Pancreas (tissue), 10 donors: ENCODE results near the gene C16orf87. TPM values are rescaled to one million over a fixed set of nuclear protein-coding genes. Genes with fewer than 3 reads are reported as not detected.
"Not testable (repeated sequence)": the region's sequence is repeated elsewhere in the genome, so short reads cannot be mapped to it uniquely, and the experiment has no call there.

Experiments
- ATAC-seq, 4 donors: fragments of 200-7000 bp; cut with Tn5 transposase; one replicate each; pipeline versions ENCODE4 v1.8.0 to v1.9.1; 2020; ENCODE audit warnings: mild to moderate bottlenecking in 4 of 4, moderate library complexity in 4 of 4
- DNase-seq, 6 donors: peaks; one replicate each; pipeline ENCODE4 v3.0.0-alpha.2; 2020
- FAIRE-seq: peaks from 2 replicates; lab custom pipeline; 2012; peaks lifted over from hg19 to GRCh38; lab: Jason Lieb, UNC
- H3K27ac ChIP-seq, 4 donors: fragments of 200-600 bp; sonication (generic); 1 replicate in 3 of 4; 2 replicates in 1 of 4; pipeline versions ENCODE4 v1.5.0 to v1.8.0; 2020
- H3K27me3 ChIP-seq, 4 donors: fragments of 200-600 bp; one replicate each; pipeline ENCODE4 v1.8.0; 2021
- H3K36me3 ChIP-seq, 3 donors: fragments of 200-600 bp; sonication (generic) in 1 of 3; one replicate each; pipeline versions ENCODE4 v1.5.0 to v1.8.0; 2020 to 2021
- H3K4me1 ChIP-seq, 3 donors: fragments of 200-600 bp; one replicate each; pipeline ENCODE4 v1.8.0; 2021
- H3K4me3 ChIP-seq, 4 donors: fragments of 200-600 bp; sonication (generic) in 2 of 4; one replicate each; pipeline versions ENCODE4 v1.5.0 to v1.8.0; 2020 to 2021
- H3K9me3 ChIP-seq, 4 donors: fragments of 200-600 bp; one replicate each; pipeline ENCODE4 v1.8.0; 2021
- WGBS, 2 donors: extraction: QIAGEN DNeasy Blood & Tissue Kit; methylation state at CpG; one replicate each; pipeline ENCODE4 v1.1.7; 2013; 5-methylcytosine and 5-hydroxymethylcytosine counted together
- intact Hi-C, 3 donors: fragments of 100-400 bp; cut with DNase I; formaldehyde crosslinking; loops; one replicate each; pipeline versions ENCODE4 v1.11.1 to v1.14.2; 2022
- polyA plus RNA-seq, 2 donors: library from polyadenylated mRNA; stranded (reverse); fragments of 200-250 nt; gene quantifications; one replicate each; pipeline ENCODE4 v1.2.3, GENCODE V29; 2013
- total RNA-seq, 6 donors: library from RNA; stranded (reverse); fragmentation: NEBNext Ultra II Directional in 4 of 6; extraction: Animal tissue kit (Norgen Biotek cat#: 25700) in 4 of 6; gene quantifications; one replicate each; pipeline versions ENCODE4 v1.2.1 to v1.2.4, GENCODE V29; 2021 to 2023
- TF ChIP-seq, protein P1 (sequence below), 4 donors: fragments of 200-600 bp; sonication (generic) in 3 of 4; IDR thresholded peaks; one replicate each; pipeline versions ENCODE4 v1.5.0 to v1.8.0; 2021; ENCODE audit warnings: antibody characterized with exemption in 4 of 4
- donor health status: healthy with polysubstance abuse.
- donor health status: DM: no; HTN: no; CAD: no; lungs with moderate emphysema.
- donor health status: DM: no; HTN: no; CAD: no.
- donor health status: control.
- donor health status: control.
- donor health status: Bipolar disorder and iron deficiency.
- donor health status: DM: yes; HTN: yes; CAD: no.
- donor health status: DM: no; HTN: no; CAD: no.
- donor health status: DM: no; HTN: no; CAD: no.
- donor health status: DM: yes; HTN: yes; CAD: no.

C16orf87 gene, protein sequence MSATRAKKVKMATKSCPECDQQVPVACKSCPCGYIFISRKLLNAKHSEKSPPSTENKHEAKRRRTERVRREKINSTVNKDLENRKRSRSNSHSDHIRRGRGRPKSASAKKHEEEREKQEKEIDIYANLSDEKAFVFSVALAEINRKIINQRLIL
- 1 to 10 TPM; 1.9 to 3.1 (median 2.3) TPM for total RNA-seq
- polyA plus RNA-seq: 1 to 10 TPM; 1.0 to 2.3 TPM

DNA sequence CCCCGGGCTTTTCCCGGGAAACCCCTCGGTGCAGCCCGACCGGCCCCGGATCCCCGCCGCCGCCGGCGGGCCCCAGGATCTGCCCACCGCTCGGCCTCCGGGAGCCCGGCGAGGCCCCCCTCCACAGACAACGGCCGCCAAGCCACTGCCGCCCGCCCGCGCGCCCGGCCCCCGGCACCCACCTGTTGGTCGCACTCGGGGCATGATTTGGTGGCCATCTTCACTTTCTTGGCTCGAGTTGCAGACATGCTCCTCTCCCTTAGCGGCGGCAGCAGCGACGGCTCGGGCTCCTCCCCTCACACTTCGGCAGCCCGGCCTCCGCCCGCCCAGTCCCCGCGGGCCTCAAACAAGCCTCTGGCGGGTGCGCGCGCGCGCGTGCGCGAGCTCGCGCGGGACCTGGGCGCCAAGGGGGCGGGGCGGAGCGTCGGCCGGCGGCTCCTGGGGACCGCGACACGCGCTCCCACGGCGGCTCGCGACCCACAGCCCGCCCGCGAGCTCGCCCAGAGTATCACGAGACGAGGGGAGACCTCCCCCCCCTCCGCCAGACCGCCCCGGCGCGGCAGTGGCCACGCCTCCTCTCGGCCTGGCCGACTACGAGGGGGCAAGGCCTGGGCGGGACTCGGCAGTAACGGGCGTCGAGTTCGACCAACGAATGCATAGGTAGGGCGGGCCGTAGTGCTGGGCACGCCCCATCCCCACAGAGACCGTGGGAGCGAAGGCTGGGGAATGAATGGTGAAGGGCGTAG lies at the start of gene C16orf87:
Gene C16orf87 (minus strand): TSS at position 279 of the 746 bp plus-strand sequence. CDS start 31 bp downstream, at position 248.
- FAIRE-seq: peak; percentile 51

DNA sequence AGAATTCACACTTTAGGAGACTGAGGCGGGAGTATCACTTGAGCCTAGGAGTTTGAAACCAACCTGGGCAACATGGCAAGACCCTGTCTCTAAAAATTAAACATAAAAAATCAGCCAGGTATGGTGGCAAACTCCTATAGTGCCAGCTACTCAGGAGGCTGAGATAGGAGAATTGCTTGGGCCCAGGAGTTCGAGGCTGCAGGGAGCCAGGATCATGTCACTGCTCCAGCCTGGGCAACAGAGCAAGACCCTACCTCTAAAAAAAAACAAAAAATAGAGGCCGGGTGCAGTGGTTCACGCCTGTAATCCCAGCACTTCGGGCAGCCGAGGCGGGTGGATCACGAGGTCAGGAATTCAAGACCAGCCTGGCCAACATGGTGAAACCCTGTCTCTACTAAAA lies 44.3 kb upstream of the C16orf87 start:
- intact Hi-C loops: no loop called here
- no peak overlapping the region for H3K4me3 ChIP-seq
- FAIRE-seq (no peak), DNase-seq (no peak), ATAC-seq (no peak)
- H3K4me1 ChIP-seq: peaks cover 0 to 25% (median 11%) of the 10 kb centered on the region in 3 donors
- H3K9me3 ChIP-seq: no peaks in the 10 kb centered on the region
- WGBS, 2 donors: 94 to 97% methylated on average over 8 of the region's 8 CpGs
- TF ChIP-seq, protein P1, sequence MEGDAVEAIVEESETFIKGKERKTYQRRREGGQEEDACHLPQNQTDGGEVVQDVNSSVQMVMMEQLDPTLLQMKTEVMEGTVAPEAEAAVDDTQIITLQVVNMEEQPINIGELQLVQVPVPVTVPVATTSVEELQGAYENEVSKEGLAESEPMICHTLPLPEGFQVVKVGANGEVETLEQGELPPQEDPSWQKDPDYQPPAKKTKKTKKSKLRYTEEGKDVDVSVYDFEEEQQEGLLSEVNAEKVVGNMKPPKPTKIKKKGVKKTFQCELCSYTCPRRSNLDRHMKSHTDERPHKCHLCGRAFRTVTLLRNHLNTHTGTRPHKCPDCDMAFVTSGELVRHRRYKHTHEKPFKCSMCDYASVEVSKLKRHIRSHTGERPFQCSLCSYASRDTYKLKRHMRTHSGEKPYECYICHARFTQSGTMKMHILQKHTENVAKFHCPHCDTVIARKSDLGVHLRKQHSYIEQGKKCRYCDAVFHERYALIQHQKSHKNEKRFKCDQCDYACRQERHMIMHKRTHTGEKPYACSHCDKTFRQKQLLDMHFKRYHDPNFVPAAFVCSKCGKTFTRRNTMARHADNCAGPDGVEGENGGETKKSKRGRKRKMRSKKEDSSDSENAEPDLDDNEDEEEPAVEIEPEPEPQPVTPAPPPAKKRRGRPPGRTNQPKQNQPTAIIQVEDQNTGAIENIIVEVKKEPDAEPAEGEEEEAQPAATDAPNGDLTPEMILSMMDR (IDR thresholded peaks at IDR 0.05): no peak
- H3K27me3 ChIP-seq: no peaks in the 10 kb centered on the region
- no peaks in the 10 kb centered on the region for H3K36me3 ChIP-seq
- H3K27ac ChIP-seq: peak overlapping the region in 1 of 4 donors; percentile 71

More for the DNA sequence above, at the start of gene C16orf87:
- TF ChIP-seq, protein P1 (IDR thresholded peaks at IDR 0.05): no peak
- Histone ChIP-seq H3K36me3 (no peaks in the 10 kb centered on the region), H3K4me3 (peak within 1 kb of the TSS; percentile 74 to 95 (median 84)), H3K27ac (peak within 1 kb of the TSS; percentile 61 to 88 (median 79)), H3K27me3 (no peaks in the 10 kb centered on the region), H3K9me3 (no peaks in the 10 kb centered on the region), H3K4me1 (peaks cover 0 to 3% (median 0%) of the 10 kb centered on the region in 3 donors)
- peak; percentile 92 to 97 (median 95) for ATAC-seq
- 1% methylated on average over 65 to 94 of the region's 94 CpGs for WGBS, 2 donors
- intact Hi-C loops: no loop called here
- DNase-seq: peak; percentile 89 to 97 (median 93)

DNA sequence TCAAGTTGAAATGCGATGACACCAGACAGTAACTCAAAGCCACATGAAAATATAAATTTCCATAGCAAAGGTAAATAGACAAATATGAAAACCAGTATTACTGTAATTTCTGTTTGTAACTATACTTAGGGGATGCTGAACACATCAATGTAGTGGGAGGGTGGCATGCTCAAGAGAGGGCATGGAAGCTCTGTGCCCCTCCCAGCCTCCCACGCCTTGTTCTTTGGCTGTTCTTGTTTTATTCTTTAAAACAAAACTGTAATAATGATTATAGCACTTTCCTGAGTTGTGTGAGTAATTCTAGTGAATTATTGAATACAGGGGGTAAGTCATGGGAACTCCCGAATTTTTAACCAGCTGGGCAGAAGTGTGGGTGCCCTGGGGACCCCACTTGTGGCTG lies 42.2 kb upstream of the C16orf87 start:
- Histone ChIP-seq H3K4me1 (peaks cover 0 to 15% (median 11%) of the 10 kb centered on the region in 3 donors), H3K27me3 (no peaks in the 10 kb centered on the region), H3K36me3 (no peaks in the 10 kb centered on the region), H3K4me3 (no peak overlapping the region), H3K9me3 (no peaks in the 10 kb centered on the region), H3K27ac (no peak overlapping the region)
- no peak for ATAC-seq
- FAIRE-seq: no peak
- DNase-seq: no peak
- WGBS, 2 donors: 92 to 94% methylated on average over 3 of the region's 3 CpGs
- intact Hi-C loops: no loop called here
- TF ChIP-seq, protein P1 (IDR thresholded peaks at IDR 0.05): no peak

DNA sequence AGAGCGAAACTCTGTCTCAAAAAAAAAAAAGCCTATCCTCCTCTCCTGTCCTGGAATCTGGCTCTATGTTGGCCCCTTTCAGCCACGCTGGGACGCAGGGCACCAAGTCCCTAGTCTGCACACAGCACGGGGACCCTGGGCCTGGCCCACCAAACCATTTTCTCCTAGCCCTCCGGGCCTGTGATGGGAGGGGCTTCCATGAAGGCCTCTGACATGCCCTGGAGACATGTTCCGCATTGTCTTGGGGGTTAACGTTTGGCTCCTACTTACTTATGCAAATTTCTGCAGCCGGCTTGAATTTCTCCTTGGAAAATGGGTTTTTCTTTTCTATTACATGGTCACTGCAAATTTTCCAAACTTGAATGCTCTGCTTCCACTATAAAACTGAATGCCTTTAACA lies 40.6 kb upstream of the C16orf87 start:
- intact Hi-C loops: no loop called here
- no peak for ATAC-seq
- WGBS, 2 donors: 87 to 89% methylated on average over 8 of the region's 8 CpGs
- TF ChIP-seq, protein P1 (IDR thresholded peaks at IDR 0.05): no peak
- DNase-seq: no peak
- Histone ChIP-seq H3K4me3 (no peak overlapping the region), H3K27ac (no peak overlapping the region), H3K27me3 (no peaks in the 10 kb centered on the region), H3K4me1 (peaks cover 0 to 11% (median 11%) of the 10 kb centered on the region in 3 donors), H3K9me3 (no peaks in the 10 kb centered on the region), H3K36me3 (no peaks in the 10 kb centered on the region)
- no peak for FAIRE-seq

DNA sequence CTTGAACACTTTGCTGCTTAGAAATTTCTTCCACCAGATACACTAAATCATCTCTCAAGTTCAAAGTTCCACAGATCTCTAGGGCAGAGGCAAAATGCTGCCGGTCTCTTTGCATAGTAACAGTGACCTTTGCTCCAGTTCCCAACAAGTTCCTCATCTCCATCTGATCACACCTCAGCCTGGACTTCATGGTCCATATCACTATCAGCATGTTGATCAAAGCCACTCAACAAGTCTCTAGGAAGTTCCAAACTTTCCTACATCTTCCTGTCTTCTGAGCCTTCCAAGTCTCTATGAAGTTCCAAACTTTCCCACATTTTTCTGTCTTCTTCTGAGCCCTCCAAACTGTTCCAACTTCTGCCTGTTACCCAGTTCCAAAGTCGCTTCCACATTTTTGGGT lies 37.9 kb upstream of the C16orf87 start:
- H3K4me3 ChIP-seq, H3K9me3 ChIP-seq, DNase-seq, H3K27me3 ChIP-seq, H3K36me3 ChIP-seq, ATAC-seq, FAIRE-seq, H3K27ac ChIP-seq, H3K4me1 ChIP-seq, intact Hi-C loops: not testable (repeated sequence)
- 57 to 58% methylated on average over 2 of the region's 2 CpGs for WGBS, 2 donors

DNA sequence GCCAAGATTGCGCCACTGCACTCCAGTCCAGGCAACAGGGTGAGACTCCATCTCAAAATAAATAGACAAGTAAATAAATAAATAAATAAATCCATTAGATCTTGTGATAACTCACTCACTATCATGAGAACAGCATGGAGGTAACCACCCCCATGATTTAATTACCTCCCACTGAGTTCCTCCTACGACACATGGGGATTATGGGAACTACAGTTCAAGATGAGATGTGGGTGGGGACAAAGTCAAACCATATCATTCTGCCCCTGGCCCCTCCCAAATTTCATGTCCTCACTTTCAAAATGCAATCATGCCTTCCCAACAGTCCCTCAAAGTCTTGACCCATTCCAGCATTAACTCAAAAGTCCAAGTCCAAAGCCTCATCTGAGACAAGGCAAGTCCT lies 36.5 kb upstream of the C16orf87 start:
- H3K9me3 ChIP-seq, intact Hi-C loops, H3K27me3 ChIP-seq, FAIRE-seq, H3K36me3 ChIP-seq, H3K27ac ChIP-seq, H3K4me1 ChIP-seq, H3K4me3 ChIP-seq, DNase-seq, ATAC-seq: not testable (repeated sequence)
- 98 to 100% methylated on average over 2 of the region's 2 CpGs for WGBS, 2 donors
